WERI-Rb-1 (cell line): Measurements from ENCODE around the gene ALOX15.
"Not testable (repeated sequence)": the region's sequence is repeated elsewhere in the genome, so short reads cannot be mapped to it uniquely, and the experiment has no call there.

Experiments used
- DNase-seq: peaks from one replicate; pipeline ENCODE4 v3.0.0-alpha.2; 2020
- H3K27ac ChIP-seq: fragments of 250-450 bp; sonication (Bioruptor Pico); 2 replicates; pipeline ENCODE4 v1.5.1; 2020; ENCODE audit warnings: mild to moderate bottlenecking, moderate library complexity
- H3K27me3 ChIP-seq: fragments of 250-450 bp; sonication (Bioruptor Pico); 2 replicates; pipeline ENCODE4 v1.5.1; 2021; ENCODE audit warnings: mild to moderate bottlenecking, low read depth, moderate library complexity; ENCODE audit not compliant: insufficient read depth, severe bottlenecking
- H3K36me3 ChIP-seq: fragments of 250-450 bp; sonication (Bioruptor Pico); 2 replicates; pipeline ENCODE4 v1.5.1; 2020; ENCODE audit warnings: mild to moderate bottlenecking, moderate library complexity
- H3K4me3 ChIP-seq: 2 replicates; pipeline ENCODE4 v1.5.1; 2011; ENCODE audit warnings: low read depth, mild to moderate bottlenecking, control low read depth, low read length
- H3K9me3 ChIP-seq: fragments of 250-450 bp; sonication (Bioruptor Pico); 2 replicates; pipeline ENCODE4 v1.5.1; 2021; ENCODE audit warnings: mild to moderate bottlenecking, moderate library complexity; ENCODE audit not compliant: severe bottlenecking
- TF ChIP-seq, protein P1 (sequence below): IDR thresholded peaks from 2 replicates; pipeline ENCODE4 v1.5.1; 2011; ENCODE audit warnings: low read depth, mild to moderate bottlenecking, control low read depth, inconsistent platforms, low read length

Gene ALOX15

DNA sequence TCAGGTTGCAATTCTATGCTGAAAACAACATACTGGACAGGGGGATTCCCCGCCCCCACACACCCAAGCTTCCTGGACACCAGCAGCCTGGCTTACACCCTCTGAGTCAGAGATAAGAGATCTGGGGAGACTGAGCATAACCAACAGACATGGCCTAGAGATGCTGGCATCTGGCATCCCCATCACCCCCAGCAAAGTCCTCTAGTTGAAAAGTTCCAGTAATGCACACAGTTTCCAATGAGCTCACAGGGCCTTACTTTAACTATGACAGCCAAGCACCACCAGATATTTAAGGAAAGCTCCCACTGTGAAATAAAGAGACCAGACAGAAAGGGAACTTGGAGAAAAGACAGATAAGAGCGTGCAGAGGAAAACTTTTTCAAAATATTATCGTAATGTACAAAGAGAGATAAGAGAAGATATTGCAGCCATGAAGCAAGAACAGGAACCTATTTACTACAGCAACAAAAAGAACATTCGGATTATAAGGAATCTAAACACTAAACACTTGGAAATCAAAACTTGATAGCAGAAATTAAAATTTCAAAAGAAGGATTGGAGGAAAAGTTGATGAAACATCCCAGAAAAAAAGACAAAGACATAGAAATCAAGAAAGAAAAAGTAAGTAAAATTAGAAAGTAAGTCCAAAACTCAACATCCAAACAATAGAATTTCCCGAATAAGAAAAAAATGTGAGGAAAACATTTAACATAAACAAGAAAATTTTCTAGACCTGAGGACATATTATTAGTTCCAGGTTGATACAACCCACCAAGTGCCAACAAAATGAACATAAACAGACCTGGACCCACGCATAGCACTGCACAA lies 17.2 kb upstream of the ALOX15 start:
- no peak for DNase-seq
- Histone ChIP-seq H3K9me3 (no peaks in the 10 kb centered on the region), H3K27me3 (no peaks in the 10 kb centered on the region), H3K36me3 (no peaks in the 10 kb centered on the region), H3K27ac (no peak overlapping the region), H3K4me3 (no peak overlapping the region)
- TF ChIP-seq, protein P1, sequence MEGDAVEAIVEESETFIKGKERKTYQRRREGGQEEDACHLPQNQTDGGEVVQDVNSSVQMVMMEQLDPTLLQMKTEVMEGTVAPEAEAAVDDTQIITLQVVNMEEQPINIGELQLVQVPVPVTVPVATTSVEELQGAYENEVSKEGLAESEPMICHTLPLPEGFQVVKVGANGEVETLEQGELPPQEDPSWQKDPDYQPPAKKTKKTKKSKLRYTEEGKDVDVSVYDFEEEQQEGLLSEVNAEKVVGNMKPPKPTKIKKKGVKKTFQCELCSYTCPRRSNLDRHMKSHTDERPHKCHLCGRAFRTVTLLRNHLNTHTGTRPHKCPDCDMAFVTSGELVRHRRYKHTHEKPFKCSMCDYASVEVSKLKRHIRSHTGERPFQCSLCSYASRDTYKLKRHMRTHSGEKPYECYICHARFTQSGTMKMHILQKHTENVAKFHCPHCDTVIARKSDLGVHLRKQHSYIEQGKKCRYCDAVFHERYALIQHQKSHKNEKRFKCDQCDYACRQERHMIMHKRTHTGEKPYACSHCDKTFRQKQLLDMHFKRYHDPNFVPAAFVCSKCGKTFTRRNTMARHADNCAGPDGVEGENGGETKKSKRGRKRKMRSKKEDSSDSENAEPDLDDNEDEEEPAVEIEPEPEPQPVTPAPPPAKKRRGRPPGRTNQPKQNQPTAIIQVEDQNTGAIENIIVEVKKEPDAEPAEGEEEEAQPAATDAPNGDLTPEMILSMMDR, result no peak

DNA sequence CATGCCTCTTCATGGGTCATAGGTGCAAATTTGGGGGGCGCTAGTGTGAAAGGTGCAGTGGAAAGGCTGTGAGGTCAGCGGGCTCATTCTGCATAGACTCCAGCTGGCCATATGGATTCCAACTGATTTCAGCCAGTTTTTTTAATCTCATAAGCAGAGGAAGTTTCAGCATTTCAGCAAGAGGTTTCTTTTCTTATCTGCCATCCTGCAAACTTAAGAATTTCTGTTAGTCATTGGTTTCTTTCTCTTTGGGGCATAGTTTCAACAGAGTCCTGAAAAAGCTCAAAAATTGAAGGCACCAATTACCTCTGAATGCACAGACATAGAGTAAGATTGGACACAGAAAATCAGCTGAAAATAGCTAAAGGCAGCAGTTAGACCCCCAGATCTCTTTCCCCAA lies 16.2 kb upstream of the ALOX15 start:
- H3K9me3 ChIP-seq, result no peaks in the 10 kb centered on the region
- H3K27ac ChIP-seq, result no peak overlapping the region
- no peak for DNase-seq

DNA sequence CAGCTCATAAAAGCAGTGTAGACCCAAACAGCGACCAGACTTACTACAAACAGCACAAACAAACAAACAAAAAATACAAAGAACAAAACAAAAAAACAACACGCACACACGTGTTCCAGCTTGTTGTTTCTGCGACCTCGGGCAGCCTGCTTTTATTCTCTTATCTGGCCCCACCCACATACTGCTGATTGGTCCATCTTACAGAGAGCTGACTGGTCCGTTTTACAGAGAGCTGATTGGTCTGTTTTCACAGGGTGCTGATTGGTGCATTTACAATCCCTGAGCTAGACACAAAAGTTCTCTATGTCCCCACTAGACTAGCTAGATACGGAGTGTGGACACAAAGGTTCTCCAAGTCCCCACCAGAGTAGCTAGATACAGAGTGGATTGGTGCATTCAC lies 14.5 kb upstream of the ALOX15 start:
- H3K4me3 ChIP-seq, H3K36me3 ChIP-seq, DNase-seq, H3K27me3 ChIP-seq, H3K9me3 ChIP-seq, H3K27ac ChIP-seq: not testable (repeated sequence)

More for the DNA sequence above, 16.2 kb upstream of the ALOX15 start:
- Histone ChIP-seq H3K4me3 (no peak overlapping the region), H3K27me3 (no peaks in the 10 kb centered on the region), H3K36me3 (no peaks in the 10 kb centered on the region)
- TF ChIP-seq, protein P1, result no peak

DNA sequence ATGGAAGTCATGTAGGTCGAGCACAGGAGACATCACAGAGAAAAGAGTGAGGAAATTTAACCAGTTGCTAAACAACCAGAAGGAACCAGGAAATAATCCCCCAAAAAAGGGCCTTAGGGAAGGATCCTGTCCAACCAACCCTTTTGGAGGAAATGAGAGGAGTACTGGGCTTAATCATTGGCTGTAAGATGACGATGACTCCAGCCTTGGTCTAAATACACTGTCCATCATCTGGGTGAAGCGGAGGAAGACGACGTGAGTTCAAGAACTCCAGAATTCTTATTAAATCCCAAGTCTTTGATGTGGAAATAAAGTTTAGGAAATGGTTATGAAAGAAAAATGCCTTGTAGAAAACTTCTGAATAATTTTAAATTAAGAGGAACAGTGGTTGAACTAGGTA lies 11.5 kb upstream of the ALOX15 start:
- Histone ChIP-seq H3K4me3 (no peak overlapping the region), H3K27me3 (no peaks in the 10 kb centered on the region), H3K9me3 (no peaks in the 10 kb centered on the region), H3K27ac (no peak overlapping the region), H3K36me3 (no peaks in the 10 kb centered on the region)
- TF ChIP-seq, protein P1, result no peak
- DNase-seq, result no peak

DNA sequence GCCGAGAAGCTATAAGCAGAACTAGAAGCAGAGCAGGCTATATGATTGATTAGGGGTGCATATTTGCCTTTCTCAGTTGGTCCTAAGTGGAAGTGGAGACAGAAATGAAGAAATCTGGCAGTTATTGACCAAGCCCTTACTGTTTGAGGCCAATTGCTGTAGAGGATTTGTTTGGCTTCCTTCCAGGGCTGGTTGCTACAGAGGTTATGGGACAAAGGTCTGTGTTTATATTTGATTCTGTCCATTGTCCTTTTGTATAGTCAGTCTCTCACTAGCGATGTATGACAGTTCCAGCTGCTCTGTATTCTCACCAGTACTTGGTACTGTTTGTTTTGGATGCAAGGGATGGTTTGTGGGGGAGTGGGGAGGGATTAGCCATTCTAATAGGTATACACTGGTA lies 7.3 kb upstream of the ALOX15 start:
- H3K4me3 ChIP-seq, result no peak overlapping the region
- no peak for DNase-seq

DNA sequence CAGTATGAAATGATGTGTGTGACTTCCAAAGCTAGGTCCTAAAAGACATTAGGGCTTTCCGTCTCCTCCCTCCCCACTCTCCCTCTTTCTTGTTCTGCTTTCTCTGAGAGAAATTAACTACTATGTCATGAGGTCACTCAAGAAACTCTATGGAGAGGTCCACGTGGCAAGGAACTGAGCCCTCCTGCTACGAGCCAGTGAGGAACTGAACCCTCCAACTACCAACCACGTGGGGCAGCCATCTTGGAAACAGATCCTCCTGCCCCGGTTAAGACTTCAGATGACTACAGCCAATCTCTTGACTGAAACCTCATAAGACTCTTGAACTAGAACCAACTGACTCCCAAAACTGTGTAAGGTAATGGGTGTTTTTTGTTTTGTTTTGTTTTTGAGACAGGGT lies 4.2 kb upstream of the ALOX15 start:
- H3K27me3 ChIP-seq, result peaks cover 22% of the 10 kb centered on the region
- H3K4me3 ChIP-seq, result no peak overlapping the region
- H3K36me3 ChIP-seq, result no peaks in the 10 kb centered on the region

More for the DNA sequence above, 7.3 kb upstream of the ALOX15 start:
- TF ChIP-seq, protein P1, result no peak
- no peak overlapping the region for H3K27ac ChIP-seq
- no peaks in the 10 kb centered on the region for H3K27me3 ChIP-seq
- H3K36me3 ChIP-seq, result no peaks in the 10 kb centered on the region
- no peaks in the 10 kb centered on the region for H3K9me3 ChIP-seq

More for the DNA sequence above, 4.2 kb upstream of the ALOX15 start:
- no peak for DNase-seq
- no peaks in the 10 kb centered on the region for H3K9me3 ChIP-seq
- H3K27ac ChIP-seq, result no peak overlapping the region
- TF ChIP-seq, protein P1, result no peak
